Measurements from ENCODE around the gene CACNA1C.
"Not testable (repeated sequence)": the region's sequence is repeated elsewhere in the genome, so short reads cannot be mapped to it uniquely, and the experiment has no call there.

The CACNA1C gene

GRCh38 chr12:2248901-2249381 lies 196.2 kb downstream of the CACNA1C start:
- DNase-seq (ENCODE audit: low read depth in 2 of 2, low spot score in 1 of 2), result no peak

GRCh38 chr12:2250797-2251196 lies 198.0 kb downstream of the CACNA1C start:
- no peak for DNase-seq (ENCODE audit: low read depth in 2 of 2, low spot score in 1 of 2)

GRCh38 chr12:2251526-2252209 lies 198.9 kb downstream of the CACNA1C start:
- DNase-seq (ENCODE audit: low read depth in 2 of 2, low spot score in 1 of 2), result no peak

- no peak for DNase-seq (ENCODE audit: low read depth in 2 of 2, low spot score in 1 of 2)
These were observed 202.5 kb downstream of the CACNA1C start for GRCh38 chr12:2255311-2255710.

GRCh38 chr12:2255731-2256130 lies 202.9 kb downstream of the CACNA1C start:
- DNase-seq (ENCODE audit: low read depth in 2 of 2, low spot score in 1 of 2), result not testable (repeated sequence)

- DNase-seq (ENCODE audit: low read depth in 2 of 2, low spot score in 1 of 2), result no peak
These were observed 203.7 kb downstream of the CACNA1C start for GRCh38 chr12:2256453-2256852.

- no peak for DNase-seq (ENCODE audit: low read depth in 2 of 2, low spot score in 1 of 2)
These were observed 204.1 kb downstream of the CACNA1C start for GRCh38 chr12:2256915-2257314.

- no peak for DNase-seq (ENCODE audit: low read depth in 2 of 2, low spot score in 1 of 2)
These were observed 205.2 kb downstream of the CACNA1C start for GRCh38 chr12:2258025-2258424.

- DNase-seq (ENCODE audit: low read depth in 2 of 2, low spot score in 1 of 2), result no peak
These were observed 206.6 kb downstream of the CACNA1C start for GRCh38 chr12:2259369-2259768.

- DNase-seq (ENCODE audit: low read depth in 2 of 2, low spot score in 1 of 2), result no peak
These were observed 207.7 kb downstream of the CACNA1C start for GRCh38 chr12:2260441-2260840.

GRCh38 chr12:2261708-2262107 lies 208.9 kb downstream of the CACNA1C start:
- DNase-seq (ENCODE audit: low read depth in 2 of 2, low spot score in 1 of 2), result no peak

GRCh38 chr12:2262449-2262848 lies 209.7 kb downstream of the CACNA1C start:
- DNase-seq (ENCODE audit: low read depth in 2 of 2, low spot score in 1 of 2), result no peak

GRCh38 chr12:2263901-2264300 lies 211.1 kb downstream of the CACNA1C start:
- no peak for DNase-seq (ENCODE audit: low read depth in 2 of 2, low spot score in 1 of 2)

GRCh38 chr12:2264651-2265232 lies 212.0 kb downstream of the CACNA1C start:
- DNase-seq (ENCODE audit: low read depth in 2 of 2, low spot score in 1 of 2), result no peak

- DNase-seq (ENCODE audit: low read depth in 2 of 2, low spot score in 1 of 2), result no peak
These were observed 212.8 kb downstream of the CACNA1C start for GRCh38 chr12:2265461-2266167.

- DNase-seq (ENCODE audit: low read depth in 2 of 2, low spot score in 1 of 2), result no peak
These were observed 214.2 kb downstream of the CACNA1C start for GRCh38 chr12:2266666-2267620.

GRCh38 chr12:2267703-2268470 lies 215.1 kb downstream of the CACNA1C start:
- no peak for DNase-seq (ENCODE audit: low read depth in 2 of 2, low spot score in 1 of 2)

GRCh38 chr12:2268471-2269286 lies 215.9 kb downstream of the CACNA1C start:
- no peak for DNase-seq (ENCODE audit: low read depth in 2 of 2, low spot score in 1 of 2)

GRCh38 chr12:2270846-2271245 lies 218.1 kb downstream of the CACNA1C start:
- DNase-seq (ENCODE audit: low read depth in 2 of 2, low spot score in 1 of 2), result no peak

- no peak for DNase-seq (ENCODE audit: low read depth in 2 of 2, low spot score in 1 of 2)
These were observed 219.2 kb downstream of the CACNA1C start for GRCh38 chr12:2271961-2272360.
